IMR-90 (cell line): ENCODE results near the gene ELAC1. TPM values are rescaled to one million over a fixed set of nuclear protein-coding genes. Genes with fewer than 3 reads are reported as not detected.

ENCODE experiments used
- ATAC-seq: fragments of 200-7000 bp; cut with Tn5 transposase; 2 replicates; pipeline ENCODE4 v1.9.1; 2020; ENCODE audit warnings: low read depth, mild to moderate bottlenecking, moderate library complexity
- BruUV-seq: library from RNA; stranded (reverse); fragments of 400-500 nt; replicated peaks from 2 replicates; lab custom pipeline; 2021; lab: Mats Ljungman, UMichigan
- CTCF ChIA-PET: fragments of 300-600 bp; formaldehyde crosslinking; extraction: SDS; loops from one replicate; lab custom pipeline; 2021; ENCODE audit warnings: antibody characterized with exemption; lab: Yijun Ruan, JAX
- POLR2A ChIA-PET: fragments of 300-600 bp; sonication (Branson Sonifier 250); formaldehyde crosslinking; loops from one replicate; lab custom pipeline; 2022; ENCODE audit warnings: antibody characterized with exemption; ENCODE audit not compliant: unreplicated experiment; lab: Charles Lee
- DNase-seq: peaks from one replicate; pipeline ENCODE4 v3.0.0; 2013
- H2AFZ ChIP-seq: replicated peaks from 2 replicates; pipeline ENCODE3; 2013; ENCODE audit warnings: low read length, mild to moderate bottlenecking; ENCODE audit not compliant: poor library complexity
- H2AK5ac ChIP-seq: 2 replicates; pipeline ENCODE4 v1.6.1; 2013; ENCODE audit warnings: low read depth, low read length, inconsistent platforms
- H2AK9ac ChIP-seq: replicated peaks from 2 replicates; pipeline ENCODE3; 2013; ENCODE audit warnings: mild to moderate bottlenecking, low read depth, low read length, moderate library complexity; ENCODE audit not compliant: poor library complexity
- H2BK120ac ChIP-seq: 2 replicates; pipeline ENCODE4 v1.6.1; 2013; ENCODE audit warnings: low read depth, low read length, inconsistent platforms
- H2BK15ac ChIP-seq: 3 replicates; pipeline ENCODE4 v1.6.1; 2013; ENCODE audit warnings: low read depth, low read length, inconsistent platforms
- H2BK20ac ChIP-seq: 2 replicates; pipeline ENCODE4 v1.6.1; 2013; ENCODE audit warnings: low read depth, mild to moderate bottlenecking, inconsistent platforms, low read length, moderate library complexity
- H2BK5ac ChIP-seq: 2 replicates; pipeline ENCODE4 v1.6.1; 2013; ENCODE audit warnings: mild to moderate bottlenecking, low read depth, low read length, inconsistent platforms; ENCODE audit not compliant: poor library complexity, severe bottlenecking
- H3K14ac ChIP-seq: replicated peaks from 2 replicates; pipeline ENCODE4 v1.6.1; 2013; ENCODE audit warnings: low read depth, low read length, inconsistent platforms
- H3K18ac ChIP-seq: 2 replicates; pipeline ENCODE4 v1.6.1; 2013; ENCODE audit warnings: low read depth, low read length, control low read depth
- H3K23ac ChIP-seq: 2 replicates; pipeline ENCODE4 v1.6.1; 2013; ENCODE audit warnings: low read depth, low read length, inconsistent platforms
- H3K27ac ChIP-seq: 2 replicates; pipeline ENCODE4 v1.5.1; 2013; ENCODE audit warnings: mild to moderate bottlenecking, control low read depth, low read length; ENCODE audit not compliant: insufficient read depth
- H3K27me3 ChIP-seq: 2 replicates; pipeline ENCODE4 v1.6.1; 2013; ENCODE audit warnings: low read length; ENCODE audit not compliant: control insufficient read depth, insufficient read depth
- H3K36me3 ChIP-seq: 2 replicates; pipeline ENCODE4 v1.6.1; 2013; ENCODE audit warnings: low read length, mixed read lengths; ENCODE audit not compliant: control insufficient read depth, insufficient read depth
- H3K4ac ChIP-seq: 2 replicates; pipeline ENCODE4 v1.6.1; 2013; ENCODE audit warnings: low read depth, low read length, inconsistent platforms
- H3K4me1 ChIP-seq: 2 replicates; pipeline ENCODE4 v1.6.1; 2013; ENCODE audit warnings: low read length, mixed read lengths; ENCODE audit not compliant: control insufficient read depth, insufficient read depth
- H3K4me2 ChIP-seq: 2 replicates; pipeline ENCODE4 v1.6.1; 2013; ENCODE audit warnings: low read depth, mild to moderate bottlenecking, control low read depth, low read length, moderate library complexity
- H3K4me3 ChIP-seq: 2 replicates; pipeline ENCODE4 v1.5.1; 2013; ENCODE audit warnings: low read depth, mild to moderate bottlenecking, control low read depth, low read length, moderate library complexity; ENCODE audit not compliant: insufficient read depth
- H3K56ac ChIP-seq: 2 replicates; pipeline ENCODE4 v1.6.1; 2013; ENCODE audit warnings: low read length, inconsistent platforms; ENCODE audit not compliant: insufficient read depth; ENCODE audit errors: extremely low read depth
- H3K79me1 ChIP-seq, 2 experiments: 2 replicates each; pipeline ENCODE4 v1.6.1; 2013; ENCODE audit warnings: low read length in 2 of 2, inconsistent platforms in 1 of 2, low read depth in 1 of 2
- H3K9ac ChIP-seq: 2 replicates; pipeline ENCODE4 v1.6.1; 2013; ENCODE audit warnings: low read depth, low read length, control low read depth
- H3K9me1 ChIP-seq: 2 replicates; pipeline ENCODE4 v1.6.1; 2013; ENCODE audit warnings: low read length, inconsistent platforms; ENCODE audit not compliant: insufficient read depth
- H3K9me3 ChIP-seq: 2 replicates; pipeline ENCODE4 v1.6.1; 2013; ENCODE audit warnings: low read length; ENCODE audit not compliant: control insufficient read depth, insufficient read depth
- H4K20me1 ChIP-seq: 2 replicates; pipeline ENCODE4 v1.6.1; 2013; ENCODE audit warnings: low read length, inconsistent platforms; ENCODE audit not compliant: insufficient read depth
- H4K5ac ChIP-seq: 2 replicates; pipeline ENCODE4 v1.6.1; 2013; ENCODE audit warnings: mild to moderate bottlenecking, low read depth, low read length, control low read depth
- H4K8ac ChIP-seq, 2 experiments: 2 replicates each; pipeline ENCODE4 v1.6.1; 2013; ENCODE audit warnings: low read depth in 2 of 2, low read length in 2 of 2, control low read depth in 1 of 2, inconsistent platforms in 1 of 2
- H4K91ac ChIP-seq: 2 replicates; pipeline ENCODE4 v1.6.1; 2013; ENCODE audit warnings: low read depth, low read length, inconsistent platforms; ENCODE audit not compliant: insufficient read depth
- FOS ChIP-seq: fragments of 150-350 bp; IDR thresholded peaks from 2 replicates; pipeline ENCODE4 v1.6.1; 2016; ENCODE audit warnings: low read depth, low read length
- RAD21 ChIP-seq: IDR thresholded peaks from 2 replicates; pipeline ENCODE4 v1.6.1; 2012; ENCODE audit warnings: low read length, improper control_type of control experiment
- WGBS, 2 experiments: methylation state at CpG; one replicate each; pipeline versions ENCODE4 v1.1.5 to v1.1.7; 2013; ENCODE audit warnings: missing lambda C conversion rate in 2 of 2; ENCODE audit not compliant: insufficient read length in 1 of 2; ENCODE audit errors: extremely low coverage in 2 of 2; 5-methylcytosine and 5-hydroxymethylcytosine counted together
- dilution Hi-C: fragments of 300-500 bp; cut with HindIII; formaldehyde crosslinking; loops from one replicate; pipeline ENCODE4 v1.14.3; 2018; ENCODE audit warnings: low sequenced_read_pairs; ENCODE audit not compliant: unreplicated experiment
- in situ Hi-C: fragments of 300-500 bp; cut with MboI; formaldehyde crosslinking; loops from 3 replicates; pipeline ENCODE4 v1.14.3; 2019; ENCODE audit warnings: low sequenced_read_pairs, inconsistent platforms, mixed read lengths
- intact Hi-C: fragments of 100-400 bp; cut with micrococcal nuclease; formaldehyde crosslinking; loops from 2 replicates; pipeline ENCODE4 v1.10.0; 2022
- polyA plus RNA-seq, 3 experiments: library from polyadenylated mRNA; depleted of rRNA; stranded (reverse); fragments of >200 nt; gene quantifications; 2 replicates each; pipeline ENCODE4 v1.2.3, GENCODE V29; 2012; ENCODE audit warnings: low replicate concordance in 1 of 3
- total RNA-seq: library from RNA; depleted of rRNA; stranded (reverse); fragments of >200 nt; gene quantifications from 2 replicates; pipeline ENCODE4 v1.2.3, GENCODE V29; 2012

ELAC1 gene
- total and polyA plus RNA-seq, 2 of the 4 experiments (the other 2 are of a cell fraction): 5.2 to 8.4 TPM

DNA sequence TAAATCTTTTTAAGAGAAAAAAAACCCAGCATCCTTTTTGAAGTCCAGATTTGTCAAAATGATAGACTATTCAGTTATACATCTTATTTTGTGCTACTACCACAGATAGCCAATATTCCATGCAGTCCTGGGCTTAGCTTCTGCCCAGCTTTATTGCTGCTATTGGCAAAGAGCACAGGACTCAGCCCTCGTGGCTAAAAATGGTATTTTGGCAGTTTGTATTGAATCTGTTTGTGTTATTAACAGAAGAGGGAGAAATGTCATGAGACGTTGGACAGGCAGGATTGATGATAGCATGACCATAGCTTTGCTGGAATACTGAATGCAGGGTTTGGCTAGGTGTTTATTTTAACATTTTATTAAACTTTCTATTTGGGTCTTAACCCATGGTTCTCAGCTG, 19.4 kb downstream of the ELAC1 start:
- Histone ChIP-seq H3K4me3 (no peak overlapping the region), H3K18ac (no peak overlapping the region), H3K23ac (no peak overlapping the region; the same call in 1 of the 2 replicates), H2BK15ac (no peak overlapping the region), H3K27me3 (no peaks in the 10 kb centered on the region), H3K4ac (no peak overlapping the region), H2BK120ac (no peak overlapping the region), H3K36me3 (peaks cover 6% of the 10 kb centered on the region; the same call in 1 of the 2 replicates), H4K8ac (no peak overlapping the region), H2AK5ac (no peak overlapping the region), H4K5ac (no peak overlapping the region), H3K56ac (no peak overlapping the region), H3K9me1 (peaks cover 6% of the 10 kb centered on the region), H3K9me3 (no peaks in the 10 kb centered on the region), H3K9ac (no peak overlapping the region), H2AFZ (no peak overlapping the region), H3K4me2 (no peak overlapping the region), H2BK20ac (no peak overlapping the region), H2BK5ac (no peak overlapping the region), H2AK9ac (no peak overlapping the region), H3K4me1 (peaks cover 10% of the 10 kb centered on the region), H3K27ac (no peak overlapping the region), H3K79me1 (peaks cover 5 to 6% of the 10 kb centered on the region in 2 experiments; a peak in 2 of 4 replicates), H3K14ac (no peak overlapping the region), H4K91ac (no peak overlapping the region), H4K20me1 (0 out of 2 replicates have a peak, but pooled peaks cover 3% of the 10 kb centered on the region)
- dilution Hi-C loops: no loop called here
- in situ Hi-C loops: no loop called here
- POLR2A ChIA-PET: interaction anchor here (0.6 kb wide), 1 partner anchor 20 kb away, joined by 3 read pairs; no protein-coding TSS in a partner anchor
- ATAC-seq (no peak), DNase-seq (no peak)
- TF ChIP-seq RAD21 (no peak), FOS (no peak)
- no CpG with 5 or more reads among the region's 2 CpGs for WGBS, 2 experiments
- BruUV-seq: no TSS peak
- intact Hi-C loops: no loop called here
- CTCF ChIA-PET: interaction anchor here (0.7 to 1.2 kb wide), 2 partner anchors 8 to 17 kb away, joined by 3 read pairs; no protein-coding TSS in a partner anchor
